Measurements from ENCODE around the gene FES.

The FES gene

DNA sequence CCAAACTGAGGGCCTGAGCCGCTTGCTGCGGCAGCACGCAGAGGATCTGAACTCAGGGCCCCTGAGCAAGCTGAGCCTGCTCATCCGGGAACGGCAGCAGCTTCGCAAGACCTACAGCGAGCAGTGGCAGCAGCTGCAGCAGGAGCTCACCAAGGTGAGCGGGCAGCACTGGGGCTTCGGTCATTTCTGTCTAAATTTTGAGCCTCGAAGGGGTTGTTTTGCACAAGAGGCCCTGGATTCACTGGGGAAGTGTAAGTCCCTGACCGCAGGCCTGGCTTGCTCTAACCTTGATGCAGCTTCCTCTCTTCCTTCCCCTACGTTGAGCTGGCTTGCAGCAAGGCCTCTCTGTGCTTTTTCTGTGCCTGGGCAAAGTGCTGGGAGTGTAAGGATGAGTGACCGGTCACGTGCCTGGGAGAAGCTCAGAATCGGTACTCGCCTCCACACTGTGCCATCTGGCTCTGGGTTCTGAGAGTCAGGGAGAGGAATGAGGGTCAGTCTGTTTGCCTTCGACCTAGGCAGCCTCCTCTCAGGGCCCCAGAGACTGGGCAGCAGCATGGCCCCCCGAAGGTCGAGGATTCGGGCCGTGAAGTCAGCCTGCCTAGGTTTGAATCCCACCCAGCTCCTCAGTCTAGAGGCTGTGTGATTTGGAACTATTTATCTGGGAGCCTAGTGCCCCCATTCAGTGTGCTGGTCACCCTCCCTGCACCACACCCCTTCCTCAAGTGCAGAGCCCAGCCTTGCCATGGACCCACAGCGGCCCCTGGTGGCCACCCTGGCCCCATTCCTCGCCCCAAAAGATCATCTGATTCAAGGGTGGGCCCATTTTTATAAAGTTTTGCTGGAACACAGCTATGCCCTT is 1.4 kb downstream of the FES start:
- peak; percentile 70 for DNase-seq (ENCODE audit: low read depth)
- peak; percentile 98 for TF ChIP-seq CTCF (IDR thresholded peaks at IDR 0.05; ENCODE audit: low read length, missing control alignments)
- H3K4me3 ChIP-seq (replicated peaks; ENCODE audit: low read depth, low read length), result no peak overlapping the region

DNA sequence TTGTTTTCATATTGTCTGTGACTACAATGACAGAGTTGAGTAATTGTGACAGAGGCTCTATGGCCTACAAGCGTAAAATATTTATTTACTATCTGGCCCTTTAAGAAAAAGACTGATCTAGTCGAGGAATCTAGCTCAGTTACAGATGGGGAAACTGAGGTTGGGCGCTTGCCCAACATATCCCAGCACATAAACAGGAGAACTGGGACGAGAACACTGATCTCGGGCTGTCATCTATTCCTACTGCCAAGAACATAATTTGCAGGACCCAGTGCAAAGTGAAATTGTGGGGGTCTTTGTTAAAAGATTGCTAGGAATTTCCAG is 1.9 kb downstream of the FES start:
- TF ChIP-seq CTCF (IDR thresholded peaks at IDR 0.05; ENCODE audit: low read length, missing control alignments), result no peak
- no peak overlapping the region for H3K4me3 ChIP-seq (replicated peaks; ENCODE audit: low read depth, low read length)
- DNase-seq (ENCODE audit: low read depth), result no peak

DNA sequence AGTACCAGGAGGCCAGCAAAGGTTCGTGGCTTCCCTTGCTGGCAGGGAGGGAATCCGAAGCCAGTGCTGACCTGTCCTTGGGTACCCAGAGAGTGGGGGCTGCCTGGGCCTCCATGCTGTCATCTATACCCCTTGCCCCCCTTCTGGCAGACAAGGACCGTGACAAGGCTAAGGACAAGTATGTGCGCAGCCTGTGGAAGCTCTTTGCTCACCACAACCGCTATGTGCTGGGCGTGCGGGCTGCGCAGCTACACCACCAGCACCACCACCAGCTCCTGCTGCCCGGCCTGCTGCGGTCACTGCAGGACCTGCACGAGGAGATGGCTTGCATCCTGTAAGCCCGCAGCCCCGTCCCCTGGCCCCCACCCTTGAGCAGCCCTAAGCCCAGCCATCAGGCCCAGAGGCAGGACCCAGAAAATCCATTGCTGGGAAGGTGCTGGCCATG is 2.8 kb downstream of the FES start:
- TF ChIP-seq CTCF (IDR thresholded peaks at IDR 0.05; ENCODE audit: low read length, missing control alignments), result no peak
- no peak overlapping the region for H3K4me3 ChIP-seq (replicated peaks; ENCODE audit: low read depth, low read length)
- DNase-seq (ENCODE audit: low read depth), result no peak

DNA sequence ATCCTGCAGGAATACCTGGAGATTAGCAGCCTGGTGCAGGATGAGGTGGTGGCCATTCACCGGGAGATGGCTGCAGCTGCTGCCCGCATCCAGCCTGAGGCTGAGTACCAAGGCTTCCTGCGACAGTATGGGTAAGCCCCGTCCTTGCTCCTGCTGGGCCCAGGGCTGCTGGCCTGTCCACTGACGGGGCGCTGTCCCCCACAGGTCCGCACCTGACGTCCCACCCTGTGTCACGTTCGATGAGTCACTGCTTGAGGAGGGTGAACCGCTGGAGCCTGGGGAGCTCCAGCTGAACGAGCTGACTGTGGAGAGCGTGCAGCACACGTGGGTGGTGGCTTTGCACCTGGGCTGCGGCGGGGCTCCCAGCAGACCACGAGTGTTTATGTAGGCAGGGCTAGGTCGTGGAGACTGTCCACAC is 5.0 kb downstream of the FES start:
- no peak for DNase-seq (ENCODE audit: low read depth)
- no peak overlapping the region for H3K4me3 ChIP-seq (replicated peaks; ENCODE audit: low read depth, low read length)
- TF ChIP-seq CTCF (IDR thresholded peaks at IDR 0.05; ENCODE audit: low read length, missing control alignments), result no peak

GRCh38 chr15:90889736-90890456 is 5.6 kb downstream of the FES start:
- no peak for DNase-seq (ENCODE audit: low read depth)
- no peak for TF ChIP-seq CTCF (IDR thresholded peaks at IDR 0.05; ENCODE audit: low read length, missing control alignments)
- no peak overlapping the region for H3K4me3 ChIP-seq (replicated peaks; ENCODE audit: low read depth, low read length)

DNA sequence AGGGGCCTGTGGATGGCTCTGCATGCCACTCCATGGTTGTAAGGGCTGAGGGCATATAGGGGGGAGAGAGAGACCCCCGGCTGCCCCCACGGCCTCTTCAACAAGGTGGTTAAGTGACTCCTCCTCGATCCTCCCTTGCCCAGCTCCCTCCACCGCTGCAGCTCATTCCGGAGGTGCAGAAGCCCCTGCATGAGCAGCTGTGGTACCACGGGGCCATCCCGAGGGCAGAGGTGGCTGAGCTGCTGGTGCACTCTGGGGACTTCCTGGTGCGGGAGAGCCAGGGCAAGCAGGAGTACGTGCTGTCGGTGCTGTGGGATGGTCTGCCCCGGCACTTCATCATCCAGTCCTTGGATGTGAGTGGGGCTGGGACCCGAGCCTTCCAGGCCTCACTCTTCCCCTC is 6.5 kb downstream of the FES start:
- no peak overlapping the region for H3K4me3 ChIP-seq (replicated peaks; ENCODE audit: low read depth, low read length)
- no peak for TF ChIP-seq CTCF (IDR thresholded peaks at IDR 0.05; ENCODE audit: low read length, missing control alignments)
- no peak for DNase-seq (ENCODE audit: low read depth)

Measured in fibroblast of pulmonary artery (primary cell).